Common myeloid progenitor, CD34-positive (primary cell): ENCODE results near the gene ACVRL1.

Source experiments
- CTCF ChIA-PET: fragments of 350-600 bp; sonication (Branson Sonifier 250); formaldehyde crosslinking; loops from one replicate; lab custom pipeline; 2021; ENCODE audit warnings: antibody characterized with exemption; lab: Charles Lee
- POLR2A ChIA-PET: fragments of 350-600 bp; sonication (Branson Sonifier 250); formaldehyde crosslinking; loops from one replicate; lab custom pipeline; 2021; ENCODE audit warnings: antibody characterized with exemption; lab: Charles Lee
- DNase-seq, 3 donors: peaks; one replicate each; pipeline versions ENCODE4 v3.0.0 to v3.0.0-alpha.2; 2013
- H3K27ac ChIP-seq, 2 experiments: 1 replicate in 1 of 2; 2 replicates in 1 of 2; pipeline ENCODE4 v1.7.0; 2013; ENCODE audit warnings: inconsistent platforms in 2 of 2, low read length in 2 of 2, mild to moderate bottlenecking in 2 of 2, low read depth in 1 of 2, moderate library complexity in 1 of 2; ENCODE audit not compliant: severe bottlenecking in 2 of 2, insufficient read depth in 1 of 2, poor library complexity in 1 of 2
- H3K27me3 ChIP-seq, 5 experiments: replicated peaks in 2 of 5; 1 replicate in 3 of 5; 2 replicates in 2 of 5; pipeline versions ENCODE4 v1.6.1 to v1.7.0; 2013; ENCODE audit warnings: low read length in 4 of 5, mild to moderate bottlenecking in 2 of 5, moderate library complexity in 2 of 5, inconsistent platforms in 1 of 5; ENCODE audit not compliant: insufficient read depth in 5 of 5, control insufficient read depth in 4 of 5
- H3K36me3 ChIP-seq, 4 experiments: 1 replicate in 2 of 4; 2 replicates in 2 of 4; pipeline versions ENCODE4 v1.6.1 to v1.7.0; 2013; ENCODE audit warnings: low read length in 3 of 4, control low read depth in 1 of 4, mild to moderate bottlenecking in 1 of 4; ENCODE audit not compliant: control insufficient read depth in 4 of 4, insufficient read depth in 4 of 4
- H3K4me1 ChIP-seq, 4 experiments: 1 replicate in 3 of 4; 2 replicates in 1 of 4; pipeline versions ENCODE4 v1.6.1 to v1.7.1; 2013; ENCODE audit warnings: low read length in 3 of 4, mild to moderate bottlenecking in 3 of 4, control low read depth in 1 of 4, inconsistent platforms in 1 of 4, moderate library complexity in 1 of 4; ENCODE audit not compliant: control insufficient read depth in 4 of 4, insufficient read depth in 4 of 4; ENCODE audit errors: control extremely low read depth in 1 of 4
- H3K4me3 ChIP-seq, 7 experiments: 1 replicate in 4 of 7; 2 replicates in 3 of 7; pipeline versions ENCODE4 v1.5.1 to v1.7.0; 2013; ENCODE audit warnings: mild to moderate bottlenecking in 7 of 7, low read length in 6 of 7, moderate library complexity in 6 of 7, inconsistent platforms in 2 of 7, low read depth in 2 of 7, control low read depth in 1 of 7; ENCODE audit not compliant: insufficient read depth in 4 of 7, control insufficient read depth in 1 of 7; ENCODE audit errors: extremely low read depth in 1 of 7
- H3K9me3 ChIP-seq, 5 experiments: 1 replicate in 4 of 5; 2 replicates in 1 of 5; pipeline versions ENCODE4 v1.6.1 to v1.7.1; 2013; ENCODE audit warnings: low read length in 4 of 5, mild to moderate bottlenecking in 2 of 5, inconsistent platforms in 1 of 5, low read depth in 1 of 5, moderate library complexity in 1 of 5; ENCODE audit not compliant: control insufficient read depth in 4 of 5, insufficient read depth in 2 of 5; ENCODE audit errors: control extremely low read depth in 1 of 5
- WGBS: methylation state at CpG from one replicate; pipeline ENCODE4 v1.1.5; 2013; ENCODE audit not compliant: insufficient coverage; 5-methylcytosine and 5-hydroxymethylcytosine counted together

ACVRL1 gene

GRCh38 chr12:51914034-51914923 is 7.0 kb downstream of the ACVRL1 start:
- POLR2A ChIA-PET = no interaction called here
- Histone ChIP-seq H3K4me1 (peaks cover 6 to 27% (median 17%) of the 10 kb centered on the region in 4 experiments), H3K4me3 (no peak overlapping the region), H3K36me3 (no peaks in the 10 kb centered on the region), H3K27ac (no peak overlapping the region), H3K9me3 (no peaks in the 10 kb centered on the region), H3K27me3 (no peaks in the 10 kb centered on the region)
- no peak for DNase-seq
- 97% methylated on average over 13 of the region's 17 CpGs for WGBS
- CTCF ChIA-PET = interaction anchor here (0.9 to 6.0 kb wide), 5 partner anchors 9 to 94 kb away, joined by 3 to 63 read pairs (median 3); no protein-coding TSS in a partner anchor

GRCh38 chr12:51915003-51915625 is 7.8 kb downstream of the ACVRL1 start:
- CTCF ChIA-PET = interaction anchor here (0.8 to 6.0 kb wide), 6 partner anchors 8 to 94 kb away, joined by 3 to 63 read pairs (median 3); no protein-coding TSS in a partner anchor
- POLR2A ChIA-PET = no interaction called here
- Histone ChIP-seq H3K9me3 (no peaks in the 10 kb centered on the region), H3K4me3 (no peak overlapping the region), H3K36me3 (no peaks in the 10 kb centered on the region), H3K27me3 (no peaks in the 10 kb centered on the region), H3K4me1 (peaks cover 6 to 27% (median 17%) of the 10 kb centered on the region in 4 experiments), H3K27ac (no peak overlapping the region)
- 94% methylated on average over 26 of the region's 28 CpGs for WGBS
- DNase-seq = no peak

GRCh38 chr12:51915951-51916350 is 8.6 kb downstream of the ACVRL1 start:
- H3K36me3 ChIP-seq = no peaks in the 10 kb centered on the region
- peaks cover 4 to 20% (median 13%) of the 10 kb centered on the region in 4 experiments for H3K4me1 ChIP-seq
- ChIA-PET CTCF (interaction anchor here (1.5 to 1.7 kb wide), 2 partner anchors 10 to 65 kb away, joined by 3 to 5 read pairs; no protein-coding TSS in a partner anchor), POLR2A (no interaction called here)
- DNase-seq = no peak
- H3K27ac ChIP-seq = no peak overlapping the region
- no peaks in the 10 kb centered on the region for H3K27me3 ChIP-seq
- WGBS = 97% methylated on average over 11 of the region's 11 CpGs
- H3K4me3 ChIP-seq = no peak overlapping the region
- H3K9me3 ChIP-seq = no peaks in the 10 kb centered on the region

GRCh38 chr12:51917041-51917590 is 9.8 kb downstream of the ACVRL1 start:
- no peaks in the 10 kb centered on the region for H3K36me3 ChIP-seq
- no peak overlapping the region for H3K4me3 ChIP-seq
- H3K9me3 ChIP-seq = no peaks in the 10 kb centered on the region
- WGBS = 97% methylated on average over 5 of the region's 10 CpGs
- ChIA-PET CTCF (interaction anchor here (0.6 to 1.8 kb wide), 5 partner anchors 9 to 64 kb away, joined by 3 to 6 read pairs (median 3); no protein-coding TSS in a partner anchor), POLR2A (no interaction called here)
- H3K27me3 ChIP-seq = no peaks in the 10 kb centered on the region
- H3K4me1 ChIP-seq = peaks cover 0 to 9% (median 4%) of the 10 kb centered on the region in 4 experiments
- H3K27ac ChIP-seq = no peak overlapping the region
- DNase-seq = no peak

GRCh38 chr12:51917746-51918453 is 10.6 kb downstream of the ACVRL1 start:
- POLR2A ChIA-PET = no interaction called here
- H3K4me1 ChIP-seq = peaks cover 0 to 2% (median under 1%) of the 10 kb centered on the region in 4 experiments
- no peaks in the 10 kb centered on the region for H3K9me3 ChIP-seq
- CTCF ChIA-PET = interaction anchor here (0.9 to 1.8 kb wide), 10 partner anchors 9 to 206 kb away, joined by 3 to 6 read pairs (median 3); partner anchors contain the start of genes ACVRL1 and ANKRD33
- H3K27ac ChIP-seq = no peak overlapping the region
- H3K27me3 ChIP-seq = no peaks in the 10 kb centered on the region
- DNase-seq = peak; percentile 20 to 61 (median 38)
- H3K36me3 ChIP-seq = no peaks in the 10 kb centered on the region
- no peak overlapping the region for H3K4me3 ChIP-seq
- 78% methylated on average over 16 of the region's 16 CpGs for WGBS

GRCh38 chr12:51920046-51920445 is 12.7 kb downstream of the ACVRL1 start:
- Histone ChIP-seq H3K36me3 (no peaks in the 10 kb centered on the region), H3K4me1 (peaks cover 3 to 15% (median 12%) of the 10 kb centered on the region in 4 experiments), H3K9me3 (no peaks in the 10 kb centered on the region), H3K4me3 (no peak overlapping the region), H3K27me3 (no peaks in the 10 kb centered on the region), H3K27ac (no peak overlapping the region)
- CTCF ChIA-PET = no interaction called here
- no CpG with 5 or more reads among the region's 2 CpGs for WGBS
- no peak for DNase-seq
- POLR2A ChIA-PET = no interaction called here
